ENCODE measurements around the gene CKMT2. TPM values are rescaled to one million over a fixed set of nuclear protein-coding genes. Genes with fewer than 3 reads are reported as not detected.

The CKMT2 gene
- total and polyA plus RNA-seq, 2 of the 8 experiments (the other 6 are each of a cell fraction or from before 2014, with no cell fraction given): 2.4 to 5.0 TPM

- ChIA-PET POLR2A (ENCODE audit: partially characterized antibody) (interaction anchor here (1.0 kb wide), 1 partner anchor 29 kb away, joined by 3 read pairs; the partner anchor contains the start of gene CKMT2), CTCF (ENCODE audit: partially characterized antibody) (interaction anchor here (1.2 to 5.0 kb wide), 2 partner anchors 11 to 17 kb away, joined by 3 to 64 read pairs; no protein-coding TSS in a partner anchor)
- H2BK120ac ChIP-seq (replicated peaks; ENCODE audit: low read depth, low read length): no peak overlapping the region
- no peak overlapping the region for H2AK5ac ChIP-seq (ENCODE audit: low read depth, low read length)
- H3K9ac ChIP-seq (replicated peaks in 1 of 4; ENCODE audit: extremely low read depth in 1 of 4, low read depth in 3 of 4, low read length in 3 of 4): no peak overlapping the region
- no peak overlapping the region for H4K91ac ChIP-seq (replicated peaks; ENCODE audit: insufficient read length, low read length)
- no peak overlapping the region for H2BK12ac ChIP-seq (ENCODE audit: low read depth, low read length)
- H4K5ac ChIP-seq (ENCODE audit: insufficient read length, low read depth, low read length): no peak overlapping the region
- H2BK5ac ChIP-seq (ENCODE audit: low read depth, low read length): no peak overlapping the region
- no peak overlapping the region for H3K4me3 ChIP-seq (ENCODE audit: extremely low read depth in 1 of 4, insufficient read depth in 2 of 4, low read depth in 3 of 4, low read length in 4 of 4)
- TF ChIP-seq HDAC6 (IDR thresholded peaks at IDR 0.05; ENCODE audit: low read depth, low read length): no peak
- no peak for TF ChIP-seq EZH2 (IDR thresholded peaks at IDR 0.05; ENCODE audit: low read depth, low read length, severe bottlenecking)
- TF ChIP-seq RXRA (IDR thresholded peaks at IDR 0.05; ENCODE audit: insufficient read depth, low read depth, low read length): no peak
- TF ChIP-seq GABPA (IDR thresholded peaks at IDR 0.05; ENCODE audit: borderline replicate concordance, insufficient read depth, low read length): no peak
- TF ChIP-seq EP300 (IDR thresholded peaks at IDR 0.05; ENCODE audit: borderline replicate concordance in 1 of 2, low read depth in 2 of 2, low read length in 2 of 2): no peak
- TF ChIP-seq MAX (IDR thresholded peaks at IDR 0.05): no peak
- no peak for TF ChIP-seq PHF8 (conservative IDR thresholded peaks at IDR 0.05; ENCODE audit: low read depth, low read length)
- no peak for TF ChIP-seq SRF (IDR thresholded peaks at IDR 0.05; ENCODE audit: low read depth, low read length)
- no peak for TF ChIP-seq SIX5 (IDR thresholded peaks at IDR 0.05; ENCODE audit: low read depth, low read length)
- no peak for TF ChIP-seq RNF2 (IDR thresholded peaks at IDR 0.05; ENCODE audit: borderline replicate concordance, low read depth, low read length, missing control alignments, poor library complexity, severe bottlenecking)
- no peak for TF ChIP-seq SP4 (IDR thresholded peaks at IDR 0.05; ENCODE audit: low read length)
- no peak for TF ChIP-seq ASH2L (IDR thresholded peaks at IDR 0.05; ENCODE audit: low read length)
- no peak for TF ChIP-seq BCL11A (IDR thresholded peaks at IDR 0.05; ENCODE audit: low read depth in 2 of 2, low read length in 2 of 2)
- TF ChIP-seq NRF1 (IDR thresholded peaks at IDR 0.05; ENCODE audit: low read depth, low read length): no peak
- DNase-seq (ENCODE audit: low read depth in 1 of 2, low spot score in 2 of 2) (no peak), FAIRE-seq (no peak)
- H3K79me1 ChIP-seq (ENCODE audit: low read depth, low read length): no peaks in the 10 kb centered on the region; the same call in 1 of the 2 replicates
- H3K27ac ChIP-seq (ENCODE audit: low read depth, low read length): no peak overlapping the region
- H4K8ac ChIP-seq (ENCODE audit: extremely low read depth, insufficient read depth, low read length): no peak overlapping the region
- H3K18ac ChIP-seq (ENCODE audit: extremely low read depth, low read length): no peak overlapping the region
- no peak overlapping the region for H2AFZ ChIP-seq (ENCODE audit: low read length)
- no peaks in the 10 kb centered on the region for H4K20me1 ChIP-seq (replicated peaks in 1 of 2; ENCODE audit: control insufficient read depth in 1 of 2, insufficient read depth in 2 of 2, low read length in 2 of 2)
- H3K56ac ChIP-seq (replicated peaks; ENCODE audit: insufficient read length, low read depth, low read length): no peak overlapping the region
- H3K27me3 ChIP-seq (replicated peaks in 1 of 4; ENCODE audit: control insufficient read depth in 3 of 4, extremely low read depth in 1 of 4, insufficient read depth in 3 of 4, low read length in 3 of 4): no peaks in the 10 kb centered on the region
- no peaks in the 10 kb centered on the region for H3K9me3 ChIP-seq (ENCODE audit: insufficient read depth in 2 of 2, low read depth in 1 of 2, low read length in 1 of 2)
- 87% methylated on average over 3 of the region's 3 CpGs; no CpG with 5 or more reads in 1 of the 2 experiments for WGBS, 2 experiments (ENCODE audit: extremely low coverage in 1 of 2, insufficient coverage in 1 of 2, insufficient read length in 1 of 2, insufficient replicate concordance in 2 of 2, low coverage in 1 of 2, low lambda C conversion rate in 2 of 2, missing lambda C conversion rate in 1 of 2)
- no peaks in the 10 kb centered on the region for H3K79me2 ChIP-seq (ENCODE audit: control insufficient read depth in 1 of 2, insufficient read depth in 2 of 2, low read length in 2 of 2)
- H3K36me3 ChIP-seq (ENCODE audit: control insufficient read depth in 2 of 4, insufficient read depth in 4 of 4, low read length in 3 of 4): no peaks in the 10 kb centered on the region
- no peak overlapping the region for H3K4me2 ChIP-seq (ENCODE audit: insufficient read depth in 1 of 2, low read depth in 2 of 2, low read length in 2 of 2)
- no peak overlapping the region for H3K23ac ChIP-seq (ENCODE audit: insufficient read length)
- H2BK15ac ChIP-seq (ENCODE audit: low read length): no peak overlapping the region
- no peak overlapping the region for H3K14ac ChIP-seq (ENCODE audit: insufficient read length)
- no peak overlapping the region for H3K4ac ChIP-seq (replicated peaks; ENCODE audit: insufficient read length, low read depth, low read length)
- no peak overlapping the region for H2BK20ac ChIP-seq (ENCODE audit: low read length)
- H3K4me1 ChIP-seq (replicated peaks in 1 of 4; ENCODE audit: control insufficient read depth in 3 of 4, insufficient read depth in 4 of 4, low read length in 3 of 4): no peaks in the 10 kb centered on the region
- H3K23me2 ChIP-seq (ENCODE audit: low read depth, low read length): no peaks in the 10 kb centered on the region
These were observed 29.4 kb upstream of the CKMT2 start for GRCh38 chr5:81203729-81204128.

Data from H1 (cell line).